ENCODE measurements around the gene RPL41. TPM values are rescaled to one million over a fixed set of nuclear protein-coding genes. Genes with fewer than 3 reads are reported as not detected.

The RPL41 gene
- total and polyA plus RNA-seq, 12 donors: 475 to 5,263 (median 2,004) TPM

- no peak for ATAC-seq
- H3K4me3 ChIP-seq: no peak overlapping the region
- no peaks in the 10 kb centered on the region for H3K9me3 ChIP-seq
- TF ChIP-seq, protein P1, sequence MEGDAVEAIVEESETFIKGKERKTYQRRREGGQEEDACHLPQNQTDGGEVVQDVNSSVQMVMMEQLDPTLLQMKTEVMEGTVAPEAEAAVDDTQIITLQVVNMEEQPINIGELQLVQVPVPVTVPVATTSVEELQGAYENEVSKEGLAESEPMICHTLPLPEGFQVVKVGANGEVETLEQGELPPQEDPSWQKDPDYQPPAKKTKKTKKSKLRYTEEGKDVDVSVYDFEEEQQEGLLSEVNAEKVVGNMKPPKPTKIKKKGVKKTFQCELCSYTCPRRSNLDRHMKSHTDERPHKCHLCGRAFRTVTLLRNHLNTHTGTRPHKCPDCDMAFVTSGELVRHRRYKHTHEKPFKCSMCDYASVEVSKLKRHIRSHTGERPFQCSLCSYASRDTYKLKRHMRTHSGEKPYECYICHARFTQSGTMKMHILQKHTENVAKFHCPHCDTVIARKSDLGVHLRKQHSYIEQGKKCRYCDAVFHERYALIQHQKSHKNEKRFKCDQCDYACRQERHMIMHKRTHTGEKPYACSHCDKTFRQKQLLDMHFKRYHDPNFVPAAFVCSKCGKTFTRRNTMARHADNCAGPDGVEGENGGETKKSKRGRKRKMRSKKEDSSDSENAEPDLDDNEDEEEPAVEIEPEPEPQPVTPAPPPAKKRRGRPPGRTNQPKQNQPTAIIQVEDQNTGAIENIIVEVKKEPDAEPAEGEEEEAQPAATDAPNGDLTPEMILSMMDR (IDR thresholded peaks at IDR 0.05): no peak
- no peaks in the 10 kb centered on the region for H3K27me3 ChIP-seq
- peak overlapping the region in 1 of 10 donors; percentile 93 for H3K27ac ChIP-seq
- H3K36me3 ChIP-seq: peaks cover 0 to 20% (median 13%) of the 10 kb centered on the region in 9 donors
- 70 to 81% methylated on average over 1 of the region's 1 CpG for WGBS, 2 donors
- H3K4me1 ChIP-seq: peaks cover 9 to 30% (median 25%) of the 10 kb centered on the region in 9 donors
- intact Hi-C loops (cut with DNase I): loop anchor here in 3 of 10 donors (5.0 to 10.0 kb wide), 3 partner anchors 55 to 108 kb away; partner anchors contain the start of genes RPS26 (in 2 of the 3) and SUOX (in 1 of the 3)
- no peak for DNase-seq
Observed at GRCh38 chr12:56102683-56103065, 13.8 kb upstream of the RPL41 start.

DNA sequence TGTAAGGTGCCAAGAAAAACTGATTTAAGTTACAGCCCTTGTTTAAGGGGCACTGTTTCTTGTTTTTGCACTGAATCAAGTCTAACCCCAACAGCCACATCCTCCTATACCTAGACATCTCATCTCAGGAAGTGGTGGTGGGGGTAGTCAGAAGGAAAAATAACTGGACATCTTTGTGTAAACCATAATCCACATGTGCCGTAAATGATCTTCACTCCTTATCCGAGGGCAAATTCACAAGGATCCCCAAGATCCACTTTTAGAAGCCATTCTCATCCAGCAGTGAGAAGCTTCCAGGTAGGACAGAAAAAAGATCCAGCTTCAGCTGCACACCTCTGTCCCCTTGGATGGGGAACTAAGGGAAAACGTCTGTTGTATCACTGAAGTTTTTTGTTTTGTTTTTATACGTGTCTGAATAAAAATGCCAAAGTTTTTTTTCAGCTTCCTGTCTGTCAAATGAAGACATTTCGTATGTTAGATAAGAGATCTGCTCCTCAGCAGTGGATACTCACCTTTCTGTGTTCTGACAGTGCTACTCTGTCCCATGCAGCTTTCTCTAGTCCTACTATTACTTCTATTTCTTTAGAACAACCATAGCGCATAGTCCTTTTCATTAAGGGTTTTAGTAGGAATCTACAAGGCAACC is 13.2 kb upstream of the RPL41 start:
- H3K4me3 ChIP-seq: peak overlapping the region in 9 of 10 donors; percentile 63 to 97 (median 87)
- peak overlapping the region in 7 of 10 donors; percentile 83 to 93 (median 87) for H3K27ac ChIP-seq
- H3K27me3 ChIP-seq: no peaks in the 10 kb centered on the region
- TF ChIP-seq, protein P1 (IDR thresholded peaks at IDR 0.05): no peak
- intact Hi-C loops (cut with DNase I): loop anchor here in 3 of 10 donors (5.0 to 10.0 kb wide), 3 partner anchors 56 to 108 kb away; partner anchors contain the start of genes RPS26 (in 2 of the 3) and SUOX (in 1 of the 3)
- peaks cover 0 to 25% (median 18%) of the 10 kb centered on the region in 9 donors for H3K36me3 ChIP-seq
- no peak for ATAC-seq
- peaks cover 9 to 30% (median 25%) of the 10 kb centered on the region in 9 donors for H3K4me1 ChIP-seq
- H3K9me3 ChIP-seq: no peaks in the 10 kb centered on the region
- 52 to 61% methylated on average over 6 of the region's 6 CpGs for WGBS, 2 donors
- DNase-seq: no peak

DNA sequence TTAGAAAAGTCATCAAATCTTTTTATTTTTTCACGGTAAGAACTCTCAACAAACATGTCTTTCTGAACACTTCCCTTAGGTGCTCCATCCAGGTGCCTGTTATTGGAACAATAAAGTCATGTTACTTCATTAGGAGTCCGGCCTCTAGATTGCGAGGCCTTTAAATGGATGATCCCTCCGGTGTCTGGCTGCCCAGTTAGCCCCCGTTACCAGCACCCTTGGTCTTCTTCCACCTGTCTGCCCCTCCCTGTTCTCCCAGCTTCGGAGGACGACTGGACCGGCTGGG is 12.7 kb upstream of the RPL41 start:
- Histone ChIP-seq H3K4me3 (peak overlapping the region; percentile 39 to 97 (median 87)), H3K9me3 (no peaks in the 10 kb centered on the region), H3K27ac (peak overlapping the region in 9 of 10 donors; percentile 72 to 93 (median 87)), H3K27me3 (no peaks in the 10 kb centered on the region), H3K36me3 (peaks cover 0 to 31% (median 23%) of the 10 kb centered on the region in 9 donors), H3K4me1 (peaks cover 9 to 30% (median 25%) of the 10 kb centered on the region in 9 donors)
- TF ChIP-seq, protein P1 (IDR thresholded peaks at IDR 0.05): no peak
- 2% methylated on average over 8 of the region's 8 CpGs for WGBS, 2 donors
- no peak for ATAC-seq
- no peak for DNase-seq
- intact Hi-C loops (cut with DNase I): loop anchor here in 3 of 10 donors (1.0 to 10.0 kb wide), 4 partner anchors 24 to 109 kb away; partner anchors contain the start of genes RPS26 (in 2 of the 3) and SUOX (in 1 of the 3)

- intact Hi-C loops (cut with DNase I): loop anchor here in 3 of 10 donors (1.0 to 10.0 kb wide), 4 partner anchors 25 to 109 kb away; partner anchors contain the start of genes RPS26 (in 2 of the 3) and SUOX (in 1 of the 3)
- H3K9me3 ChIP-seq: no peaks in the 10 kb centered on the region
- TF ChIP-seq, protein P1 (IDR thresholded peaks at IDR 0.05): peak in 2 of 9 donors; percentile 12 to 15
- H3K36me3 ChIP-seq: peaks cover 0 to 36% (median 28%) of the 10 kb centered on the region in 9 donors
- peaks cover 9 to 30% (median 25%) of the 10 kb centered on the region in 9 donors for H3K4me1 ChIP-seq
- 0 to 1% methylated on average over 60 of the region's 60 CpGs for WGBS, 2 donors
- ATAC-seq (peak; percentile 98 to 99 (median 98)), DNase-seq (peak; percentile 97 to 98)
- H3K27me3 ChIP-seq: no peaks in the 10 kb centered on the region
- peak within 1 kb of the TSS; percentile 62 to 97 (median 87) for H3K4me3 ChIP-seq
- peak within 1 kb of the TSS; percentile 62 to 93 (median 87) for H3K27ac ChIP-seq
Observed at GRCh38 chr12:56104109-56104814, 12.2 kb upstream of the RPL41 start, which contains the start of gene PA2G4. Gene PA2G4 (plus strand): TSS chr12:56104559. CDS start chr12:56104738, 179 bp downstream.

Data from heart right ventricle (tissue), 16 donors.